Naive thymus-derived CD4-positive, alpha-beta T cell (primary cell): ENCODE results near the gene NMD3. TPM values are rescaled to one million over a fixed set of nuclear protein-coding genes. Genes with fewer than 3 reads are reported as not detected.
A peak's percentile ranks its signal among the peaks of the same experiment; 100 is the strongest.

Experiments
- ATAC-seq: fragments of 150-1000 bp; cut with Tn5 transposase; 2 replicates; pipeline ENCODE4 v1.10.0; 2021; ENCODE audit warnings: mild to moderate bottlenecking, moderate library complexity
- CTCF ChIA-PET: fragments of 350-600 bp; sonication (Branson Sonifier 250); formaldehyde crosslinking; loops from one replicate; lab custom pipeline; 2021; ENCODE audit warnings: antibody characterized with exemption; lab: Charles Lee
- POLR2A ChIA-PET: fragments of 350-600 bp; sonication (Branson Sonifier 250); formaldehyde crosslinking; loops from one replicate; lab custom pipeline; 2021; ENCODE audit warnings: antibody characterized with exemption, inconsistent platforms; lab: Charles Lee
- DNase-seq, 9 donors: peaks; one replicate each; pipeline versions ENCODE4 v3.0.0 to v3.0.0-alpha.2; 2020 to 2022; ENCODE audit warnings: mixed read lengths in 1 of 9
- H3K27ac ChIP-seq: one replicate; pipeline ENCODE4 v1.7.0; 2013; ENCODE audit warnings: mild to moderate bottlenecking, low read depth, low read length, moderate library complexity
- H3K27me3 ChIP-seq, 2 donors: one replicate each; pipeline ENCODE4 v1.7.0; 2013; ENCODE audit warnings: low read length in 2 of 2, mild to moderate bottlenecking in 2 of 2, moderate library complexity in 2 of 2; ENCODE audit not compliant: control insufficient read depth in 2 of 2, insufficient read depth in 2 of 2
- H3K36me3 ChIP-seq, 3 experiments: 1 replicate in 2 of 3; 2 replicates in 1 of 3; pipeline ENCODE4 v1.7.0; 2013; ENCODE audit warnings: low read length in 3 of 3, mild to moderate bottlenecking in 3 of 3, moderate library complexity in 1 of 3; ENCODE audit not compliant: insufficient read depth in 3 of 3, control insufficient read depth in 2 of 3
- H3K4me1 ChIP-seq, 2 donors: one replicate each; pipeline ENCODE4 v1.7.0; 2013; ENCODE audit warnings: low read length in 2 of 2, mild to moderate bottlenecking in 2 of 2, moderate library complexity in 1 of 2; ENCODE audit not compliant: control insufficient read depth in 2 of 2, insufficient read depth in 2 of 2
- H3K4me3 ChIP-seq: 2 replicates; pipeline ENCODE4 v1.7.0; 2013; ENCODE audit warnings: mild to moderate bottlenecking, low read length
- H3K9me3 ChIP-seq, 3 experiments: 1 replicate in 2 of 3; 2 replicates in 1 of 3; pipeline ENCODE4 v1.7.0; 2013; ENCODE audit warnings: low read length in 3 of 3; ENCODE audit not compliant: control insufficient read depth in 2 of 3
- H3K27ac Mint-ChIP-seq, 9 donors: one replicate each; pipeline ENCODE4 v1.8.0; 2020 to 2022; ENCODE audit warnings: mixed read lengths in 9 of 9, mild to moderate bottlenecking in 8 of 9, moderate library complexity in 5 of 9, inconsistent platforms in 2 of 9
- H3K27me3 Mint-ChIP-seq, 5 donors: one replicate each; pipeline ENCODE4 v1.8.0; 2021 to 2022; ENCODE audit warnings: mixed read lengths in 5 of 5, mild to moderate bottlenecking in 1 of 5
- H3K36me3 Mint-ChIP-seq, 5 donors: one replicate each; pipeline ENCODE4 v1.8.0; 2020 to 2022; ENCODE audit warnings: mixed read lengths in 5 of 5, mild to moderate bottlenecking in 3 of 5, inconsistent platforms in 1 of 5
- H3K4me1 Mint-ChIP-seq, 7 donors: one replicate each; pipeline ENCODE4 v1.8.0; 2020 to 2022; ENCODE audit warnings: mixed read lengths in 7 of 7, mild to moderate bottlenecking in 3 of 7, inconsistent platforms in 1 of 7
- H3K4me3 Mint-ChIP-seq, 10 donors: one replicate each; pipeline ENCODE4 v1.8.0; 2020 to 2022; ENCODE audit warnings: mild to moderate bottlenecking in 10 of 10, mixed read lengths in 10 of 10, moderate library complexity in 6 of 10, inconsistent platforms in 2 of 10
- H3K9me3 Mint-ChIP-seq, 11 donors: one replicate each; pipeline ENCODE4 v1.8.0; 2020 to 2022; ENCODE audit warnings: mixed read lengths in 11 of 11, mild to moderate bottlenecking in 4 of 11, inconsistent platforms in 1 of 11, moderate library complexity in 1 of 11
- intact Hi-C, 2 donors: fragments of 100-400 bp; cut with micrococcal nuclease; formaldehyde crosslinking; loops; one replicate each; pipeline ENCODE4 v1.15.1; 2023
- polyA plus RNA-seq, 2 donors: library from polyadenylated mRNA; unstranded; fragments of 300-500 nt; fragmentation: Illumina TruSeq; gene quantifications; one replicate each; pipeline ENCODE4 v1.2.3, GENCODE V29; 2021
- total RNA-seq, 6 experiments: library from RNA in 5 of 6; stranded (reverse) in 5 of 6; gene quantifications; 1 replicate in 5 of 6; 2 replicates in 1 of 6; pipeline ENCODE4 v1.2.3 and lab custom pipeline; 2021 to 2026

Gene NMD3
- total and polyA plus RNA-seq, 7 experiments from 2014 or later = 37.3 to 52.6 (median 40.7) TPM

DNA sequence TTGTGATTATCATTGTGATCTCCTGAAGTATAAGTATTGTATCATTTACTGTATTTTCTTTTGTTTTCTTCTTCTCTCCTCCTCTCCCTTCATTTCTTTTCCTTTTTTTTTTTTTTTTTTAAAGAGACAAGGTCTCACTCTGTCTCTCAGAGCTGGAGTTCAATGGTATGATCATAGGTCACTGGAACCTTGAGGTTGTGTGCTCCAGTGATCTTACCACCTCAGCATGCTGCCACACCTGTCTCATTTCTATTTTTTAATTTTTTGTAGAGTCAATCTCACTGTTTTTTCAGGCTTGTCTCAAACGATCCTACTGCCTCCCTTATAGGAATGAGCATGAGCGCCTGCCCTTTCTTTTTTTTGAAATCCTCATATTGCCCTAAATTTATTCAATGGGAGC, 23.4 kb downstream of the NMD3 start:
- Mint-ChIP-seq H3K4me1 (peaks cover 0 to 8% (median 6%) of the 10 kb centered on the region in 7 donors), H3K9me3 (no peaks in the 10 kb centered on the region), H3K4me3 (no peak overlapping the region), H3K36me3 (peaks cover 4 to 35% (median 18%) of the 10 kb centered on the region in 5 donors), H3K27me3 (no peaks in the 10 kb centered on the region), H3K27ac (peak overlapping the region in 3 of 9 donors; percentile 17 to 72 (median 18))
- Histone ChIP-seq H3K9me3 (no peaks in the 10 kb centered on the region), H3K36me3 (peaks cover 4 to 59% (median 26%) of the 10 kb centered on the region in 3 experiments), H3K4me3 (no peak overlapping the region), H3K4me1 (no peaks in the 10 kb centered on the region), H3K27ac (no peak overlapping the region), H3K27me3 (no peaks in the 10 kb centered on the region)
- intact Hi-C loops = no loop called here
- ChIA-PET CTCF (no interaction called here), POLR2A (no interaction called here)
- no peak for DNase-seq
- no peak for ATAC-seq

DNA sequence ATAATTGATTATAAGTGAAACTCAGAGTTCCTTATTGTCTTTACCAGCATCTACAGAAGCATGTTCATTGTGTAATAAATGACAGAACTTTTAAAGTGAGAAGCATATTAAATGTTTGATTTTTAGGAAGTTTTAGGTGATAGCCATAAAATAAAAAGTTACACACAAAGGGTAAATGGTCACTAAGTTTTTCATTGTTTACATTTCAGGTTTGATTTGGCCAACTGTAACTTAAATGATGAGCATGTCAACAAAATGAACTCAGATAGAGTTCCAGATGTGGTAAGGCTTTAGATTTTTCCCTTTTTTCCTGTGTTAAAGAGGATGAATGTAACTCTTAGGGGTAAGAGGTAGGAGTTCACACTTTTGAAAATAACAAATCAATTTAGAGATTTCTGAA, 25.9 kb downstream of the NMD3 start:
- no peak overlapping the region for H3K27ac Mint-ChIP-seq
- peaks cover 8 to 41% (median 29%) of the 10 kb centered on the region in 5 donors for H3K36me3 Mint-ChIP-seq
- Histone ChIP-seq H3K36me3 (peaks cover 4 to 60% (median 24%) of the 10 kb centered on the region in 3 experiments), H3K27ac (no peak overlapping the region), H3K4me3 (no peak overlapping the region), H3K9me3 (no peaks in the 10 kb centered on the region), H3K4me1 (no peaks in the 10 kb centered on the region), H3K27me3 (no peaks in the 10 kb centered on the region)
- H3K27me3 Mint-ChIP-seq = no peaks in the 10 kb centered on the region
- CTCF ChIA-PET = no interaction called here
- peaks cover 0 to 6% (median 3%) of the 10 kb centered on the region in 7 donors for H3K4me1 Mint-ChIP-seq
- POLR2A ChIA-PET = no interaction called here
- ATAC-seq (no peak), DNase-seq (no peak)
- intact Hi-C loops = no loop called here
- no peaks in the 10 kb centered on the region for H3K9me3 Mint-ChIP-seq
- H3K4me3 Mint-ChIP-seq = no peak overlapping the region

DNA sequence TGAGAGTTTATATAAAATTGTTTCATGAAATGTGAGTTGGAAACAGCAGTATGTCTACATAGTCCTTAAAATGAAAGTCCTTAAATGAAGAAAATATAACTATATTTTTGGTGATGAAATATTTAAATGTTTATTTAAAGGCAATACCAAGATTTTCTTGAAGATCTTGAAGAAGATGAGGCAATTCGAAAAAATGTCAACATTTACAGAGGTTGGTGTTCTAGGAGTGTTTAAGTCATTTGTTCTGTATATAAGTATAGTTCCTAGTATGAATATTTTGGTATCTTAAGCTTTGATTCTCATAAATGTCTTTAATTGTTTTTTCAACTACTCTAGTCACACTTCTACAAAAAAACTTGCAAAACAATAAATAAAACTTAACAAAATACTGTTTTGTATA, 29.0 kb downstream of the NMD3 start:
- no peak for ATAC-seq
- no peaks in the 10 kb centered on the region for H3K27me3 Mint-ChIP-seq

DNA sequence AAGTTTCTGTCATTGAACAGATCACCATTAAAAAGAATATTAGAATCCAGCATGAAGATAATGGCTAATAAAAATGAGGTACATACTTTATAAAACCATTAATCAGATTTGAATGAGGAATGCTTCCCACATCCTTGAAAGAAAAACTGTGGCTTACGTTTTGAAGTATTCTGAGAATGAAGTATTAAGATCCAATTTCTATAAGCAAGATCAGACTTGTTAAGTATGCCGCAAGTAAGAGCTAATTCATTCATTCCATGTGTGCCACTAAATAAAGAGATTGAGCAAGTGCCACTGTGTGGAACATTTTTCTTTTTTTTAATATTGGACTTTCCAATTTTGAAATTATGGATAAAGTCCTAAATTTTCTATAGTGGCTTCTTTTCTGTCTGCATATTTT, 30.6 kb downstream of the NMD3 start:
- Histone ChIP-seq H3K4me3 (no peak overlapping the region), H3K27ac (no peak overlapping the region), H3K4me1 (no peaks in the 10 kb centered on the region), H3K9me3 (no peaks in the 10 kb centered on the region), H3K36me3 (peaks cover 4 to 47% (median 9%) of the 10 kb centered on the region in 3 experiments), H3K27me3 (no peaks in the 10 kb centered on the region)
- no peaks in the 10 kb centered on the region for H3K9me3 Mint-ChIP-seq
- intact Hi-C loops = loop anchor here in 1 of 2 donors (2.0 kb wide), 1 partner anchor 15 kb away; no protein-coding TSS in a partner anchor
- no peak overlapping the region for H3K27ac Mint-ChIP-seq
- DNase-seq = no peak
- ChIA-PET CTCF (no interaction called here), POLR2A (no interaction called here)
- no peaks in the 10 kb centered on the region for H3K27me3 Mint-ChIP-seq
- ATAC-seq = no peak
- no peak overlapping the region for H3K4me3 Mint-ChIP-seq
- peaks cover 0 to 19% (median 2%) of the 10 kb centered on the region in 7 donors for H3K4me1 Mint-ChIP-seq
- H3K36me3 Mint-ChIP-seq = peaks cover 17 to 53% (median 43%) of the 10 kb centered on the region in 5 donors

More for the DNA sequence above, 29.0 kb downstream of the NMD3 start:
- CTCF ChIA-PET = no interaction called here
- Mint-ChIP-seq H3K27ac (no peak overlapping the region), H3K9me3 (no peaks in the 10 kb centered on the region), H3K36me3 (peaks cover 17 to 45% (median 34%) of the 10 kb centered on the region in 5 donors), H3K4me1 (peaks cover 0 to 13% (median 0%) of the 10 kb centered on the region in 7 donors), H3K4me3 (no peak overlapping the region)
- H3K4me1 ChIP-seq = no peaks in the 10 kb centered on the region
- H3K27me3 ChIP-seq = no peaks in the 10 kb centered on the region
- peaks cover 4 to 52% (median 12%) of the 10 kb centered on the region in 3 experiments for H3K36me3 ChIP-seq
- H3K9me3 ChIP-seq = no peaks in the 10 kb centered on the region
- DNase-seq = no peak
- POLR2A ChIA-PET = no interaction called here
- intact Hi-C loops = loop anchor here in 1 of 2 donors (2.0 kb wide), 1 partner anchor 13 kb away; no protein-coding TSS in a partner anchor
- H3K27ac ChIP-seq = no peak overlapping the region
- no peak overlapping the region for H3K4me3 ChIP-seq

DNA sequence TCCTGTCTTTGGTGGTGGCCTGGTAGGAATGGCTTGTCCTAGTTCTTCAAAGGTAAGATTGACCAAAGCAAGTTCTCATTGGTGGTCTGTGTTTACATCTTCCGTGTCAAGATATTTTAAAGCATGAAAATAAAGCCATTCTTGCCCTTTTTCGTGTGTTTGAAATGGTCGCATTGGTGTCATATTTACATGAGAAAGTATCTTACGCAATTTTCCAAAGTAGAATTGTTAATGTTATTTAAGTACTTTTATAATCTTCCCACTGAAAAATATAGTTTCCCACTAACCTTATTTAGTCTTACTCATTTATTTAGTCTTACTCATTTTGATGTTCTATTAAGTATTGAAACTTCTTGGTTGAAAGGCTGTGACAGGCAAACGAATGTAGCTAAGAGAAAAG, 31.0 kb downstream of the NMD3 start:
- ChIA-PET POLR2A (no interaction called here), CTCF (no interaction called here)
- no peak overlapping the region for H3K27ac Mint-ChIP-seq
- H3K27ac ChIP-seq = no peak overlapping the region
- no peaks in the 10 kb centered on the region for H3K9me3 ChIP-seq
- H3K4me1 ChIP-seq = no peaks in the 10 kb centered on the region
- no peaks in the 10 kb centered on the region for H3K27me3 ChIP-seq
- H3K36me3 ChIP-seq = peaks cover 0 to 45% (median 5%) of the 10 kb centered on the region in 3 experiments
- H3K36me3 Mint-ChIP-seq = peaks cover 15 to 55% (median 45%) of the 10 kb centered on the region in 5 donors
- no peak overlapping the region for H3K4me3 ChIP-seq
- H3K27me3 Mint-ChIP-seq = no peaks in the 10 kb centered on the region
- intact Hi-C loops = no loop called here
- ATAC-seq (no peak), DNase-seq (no peak)
- no peaks in the 10 kb centered on the region for H3K9me3 Mint-ChIP-seq
- no peak overlapping the region for H3K4me3 Mint-ChIP-seq
- H3K4me1 Mint-ChIP-seq = peaks cover 0 to 19% (median 4%) of the 10 kb centered on the region in 7 donors

DNA sequence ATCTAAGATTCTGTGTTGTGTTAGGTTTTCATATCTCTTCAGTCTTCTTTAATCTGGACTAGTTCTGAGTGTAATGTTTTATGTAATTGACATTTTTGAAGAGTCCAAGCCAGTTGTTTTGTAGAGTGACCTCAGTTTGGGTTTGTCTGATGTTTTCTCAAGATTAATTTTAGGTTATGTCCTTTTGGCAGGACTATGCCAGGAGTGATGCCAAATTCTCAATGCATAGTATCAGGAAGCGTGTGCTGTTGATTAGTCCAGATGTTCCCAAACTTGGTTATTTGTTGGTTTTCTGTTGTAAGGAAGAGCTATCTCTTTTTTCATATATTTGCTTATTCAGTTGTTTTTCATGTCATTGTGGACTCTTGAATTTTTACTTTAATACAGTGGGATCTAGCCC, 32.6 kb downstream of the NMD3 start:
- H3K27me3 Mint-ChIP-seq = no peaks in the 10 kb centered on the region
- H3K27ac Mint-ChIP-seq = peak overlapping the region in 1 of 9 donors; percentile 5
- H3K4me1 Mint-ChIP-seq = peaks cover 0 to 19% (median 4%) of the 10 kb centered on the region in 7 donors
- H3K36me3 Mint-ChIP-seq = peaks cover 13 to 66% (median 56%) of the 10 kb centered on the region in 5 donors
- H3K4me3 Mint-ChIP-seq = no peak overlapping the region
- CTCF ChIA-PET = no interaction called here
- no peak for ATAC-seq
- Histone ChIP-seq H3K9me3 (no peaks in the 10 kb centered on the region), H3K36me3 (peaks cover 0 to 29% (median 4%) of the 10 kb centered on the region in 3 experiments), H3K4me3 (no peak overlapping the region), H3K27ac (no peak overlapping the region), H3K27me3 (no peaks in the 10 kb centered on the region), H3K4me1 (no peaks in the 10 kb centered on the region)
- POLR2A ChIA-PET = no interaction called here
- intact Hi-C loops = no loop called here
- no peak for DNase-seq
- no peaks in the 10 kb centered on the region for H3K9me3 Mint-ChIP-seq

DNA sequence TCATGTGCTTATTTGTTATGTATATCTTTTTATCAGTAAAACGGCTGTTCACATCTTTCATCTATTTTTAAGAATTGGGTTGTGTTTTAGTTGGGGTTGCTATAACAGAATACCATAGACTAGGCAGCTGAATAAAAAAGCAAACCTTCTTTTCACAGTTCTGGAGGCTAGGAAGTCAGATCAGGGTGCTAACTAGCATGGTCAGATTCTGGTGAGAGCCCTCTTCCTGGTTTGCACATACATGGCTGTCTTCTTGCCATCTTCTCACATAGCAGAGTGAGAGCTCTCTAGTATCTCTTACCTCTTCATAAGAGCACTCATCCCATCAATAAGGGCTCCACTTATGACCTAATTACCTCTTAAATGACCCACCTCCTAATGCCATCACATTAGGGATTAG, 33.8 kb downstream of the NMD3 start:
- Mint-ChIP-seq H3K4me1 (peaks cover 0 to 19% (median 4%) of the 10 kb centered on the region in 7 donors), H3K36me3 (peaks cover 13 to 62% (median 53%) of the 10 kb centered on the region in 5 donors), H3K4me3 (no peak overlapping the region), H3K27me3 (no peaks in the 10 kb centered on the region), H3K9me3 (peaks cover 0 to under 1% (median 0%) of the 10 kb centered on the region in 11 donors), H3K27ac (peak overlapping the region in 1 of 9 donors; percentile 4)
- peak; percentile 56 for ATAC-seq
- Histone ChIP-seq H3K9me3 (no peaks in the 10 kb centered on the region), H3K4me1 (no peaks in the 10 kb centered on the region), H3K27me3 (no peaks in the 10 kb centered on the region), H3K4me3 (no peak overlapping the region), H3K36me3 (peaks cover 0 to 24% (median 0%) of the 10 kb centered on the region in 3 experiments), H3K27ac (no peak overlapping the region)
- intact Hi-C loops = no loop called here
- ChIA-PET CTCF (interaction anchor here (0.7 kb wide), 1 partner anchor 20 kb away, joined by 3 read pairs; no protein-coding TSS in a partner anchor), POLR2A (no interaction called here)
- DNase-seq = no peak
